ENCODE measurements around the gene CRABP2.

DNA sequence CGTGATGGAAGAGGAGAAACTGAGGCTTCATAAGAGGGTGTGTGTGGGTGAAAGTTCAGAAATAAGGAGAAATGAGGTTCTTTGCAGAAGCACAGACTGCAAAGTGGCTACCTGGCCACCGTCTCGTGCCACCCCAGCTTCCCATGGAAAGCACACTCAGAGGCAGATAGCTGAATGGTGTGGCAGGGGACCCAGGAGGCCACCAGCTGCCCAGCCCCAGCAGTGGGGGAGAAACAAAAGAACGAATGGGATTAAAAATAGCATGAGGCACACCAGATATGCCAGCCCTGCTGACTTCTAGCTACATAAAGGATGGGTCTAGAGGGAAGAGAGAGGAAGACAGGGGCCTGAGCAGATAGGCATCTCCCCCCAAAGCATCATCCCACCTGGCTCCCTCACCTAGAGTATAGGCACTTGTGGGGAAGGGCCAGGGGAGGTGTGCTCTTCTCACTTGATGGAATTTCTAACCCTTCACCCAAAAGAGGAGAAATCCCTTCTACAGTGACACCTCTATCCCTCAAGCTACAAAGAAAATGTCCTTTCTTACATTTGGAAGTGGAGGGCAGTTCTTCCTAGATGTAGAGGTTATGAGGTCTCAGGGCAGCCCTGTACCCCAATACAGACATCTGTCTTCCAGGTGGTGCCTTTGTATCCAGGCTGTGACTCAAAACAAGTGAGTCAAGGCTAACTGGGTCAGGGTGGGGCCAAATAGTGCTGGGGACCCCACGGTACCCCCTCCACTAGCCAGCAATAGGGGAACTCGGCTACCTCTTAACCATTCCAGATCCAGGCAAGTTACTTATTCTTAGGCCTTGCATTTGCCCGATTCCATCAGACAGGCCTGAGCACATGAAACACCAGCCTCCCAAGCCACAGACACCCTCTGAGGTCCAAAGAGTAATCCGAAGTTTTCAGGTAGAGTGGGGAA is 42.6 kb upstream of the CRABP2 start:
- TF ChIP-seq, protein P1, sequence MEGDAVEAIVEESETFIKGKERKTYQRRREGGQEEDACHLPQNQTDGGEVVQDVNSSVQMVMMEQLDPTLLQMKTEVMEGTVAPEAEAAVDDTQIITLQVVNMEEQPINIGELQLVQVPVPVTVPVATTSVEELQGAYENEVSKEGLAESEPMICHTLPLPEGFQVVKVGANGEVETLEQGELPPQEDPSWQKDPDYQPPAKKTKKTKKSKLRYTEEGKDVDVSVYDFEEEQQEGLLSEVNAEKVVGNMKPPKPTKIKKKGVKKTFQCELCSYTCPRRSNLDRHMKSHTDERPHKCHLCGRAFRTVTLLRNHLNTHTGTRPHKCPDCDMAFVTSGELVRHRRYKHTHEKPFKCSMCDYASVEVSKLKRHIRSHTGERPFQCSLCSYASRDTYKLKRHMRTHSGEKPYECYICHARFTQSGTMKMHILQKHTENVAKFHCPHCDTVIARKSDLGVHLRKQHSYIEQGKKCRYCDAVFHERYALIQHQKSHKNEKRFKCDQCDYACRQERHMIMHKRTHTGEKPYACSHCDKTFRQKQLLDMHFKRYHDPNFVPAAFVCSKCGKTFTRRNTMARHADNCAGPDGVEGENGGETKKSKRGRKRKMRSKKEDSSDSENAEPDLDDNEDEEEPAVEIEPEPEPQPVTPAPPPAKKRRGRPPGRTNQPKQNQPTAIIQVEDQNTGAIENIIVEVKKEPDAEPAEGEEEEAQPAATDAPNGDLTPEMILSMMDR (IDR thresholded peaks at IDR 0.05; ENCODE audit: low read depth, low read length): no peak
- no peak for TF ChIP-seq EZH2phosphoT487 (IDR thresholded peaks at IDR 0.05; ENCODE audit: low read depth)
